DND-41 (cell line): ENCODE results near the gene GORASP2.

Experiments used
- CTCF ChIP-seq: IDR thresholded peaks from 2 replicates; pipeline ENCODE4 v1.5.1; 2012; ENCODE audit warnings: borderline replicate concordance, low read length, moderate library complexity, mild to moderate bottlenecking; ENCODE audit not compliant: poor library complexity, severe bottlenecking; ENCODE audit errors: extremely low read depth
- EZH2 ChIP-seq: IDR thresholded peaks from 3 replicates; pipeline ENCODE4 v1.6.1; 2012; ENCODE audit warnings: borderline replicate concordance, low read depth, mild to moderate bottlenecking, moderate library complexity, low read length, inconsistent platforms; ENCODE audit not compliant: severe bottlenecking

GRCh38 chr2:170930131-170930990 lies 1.3 kb downstream of the GORASP2 start:
- TF ChIP-seq EZH2: no peak
- no peak for TF ChIP-seq CTCF
